GM18951 (cell line): Measurements from ENCODE around the gene CC2D1A.

Experiments
- POLR2A ChIP-seq: IDR thresholded peaks from 4 replicates; pipeline ENCODE4 v1.6.1; 2011; ENCODE audit warnings: mild to moderate bottlenecking; ENCODE audit not compliant: insufficient read length, insufficient read depth; ENCODE audit errors: extremely low read depth
- in situ Hi-C: fragments of 300-500 bp; cut with MboI; formaldehyde crosslinking; loops from one replicate; pipeline ENCODE4 v1.12.0; 2022; ENCODE audit warnings: low sequenced_read_pairs, mixed read lengths, inconsistent platforms; ENCODE audit not compliant: unreplicated experiment

CC2D1A gene

GRCh38 chr19:13883516-13884064 lies 22.4 kb upstream of the CC2D1A start:
- in situ Hi-C loops, result loop anchor here (5.0 kb wide), 1 partner anchor 189 kb away; the partner anchor contains the start of gene MISP3
- no peak for TF ChIP-seq POLR2A

GRCh38 chr19:13884726-13885591 lies 21.0 kb upstream of the CC2D1A start:
- TF ChIP-seq POLR2A, result no peak
- in situ Hi-C loops, result loop anchor here (5.0 kb wide), 1 partner anchor 187 kb away; the partner anchor contains the start of gene MISP3

GRCh38 chr19:13885826-13886365 lies 20.1 kb upstream of the CC2D1A start:
- in situ Hi-C loops, result no loop called here
- no peak for TF ChIP-seq POLR2A

- in situ Hi-C loops, result no loop called here
- TF ChIP-seq POLR2A, result no peak
Observed at GRCh38 chr19:13887018-13887436, 19.0 kb upstream of the CC2D1A start.

- no peak for TF ChIP-seq POLR2A
- in situ Hi-C loops, result no loop called here
Observed at GRCh38 chr19:13887517-13887916, 18.5 kb upstream of the CC2D1A start.

- in situ Hi-C loops, result no loop called here
- no peak for TF ChIP-seq POLR2A
Observed at GRCh38 chr19:13888281-13888680, 17.7 kb upstream of the CC2D1A start.

- no peak for TF ChIP-seq POLR2A
- in situ Hi-C loops, result no loop called here
Observed at GRCh38 chr19:13890136-13890535, 15.9 kb upstream of the CC2D1A start.

- TF ChIP-seq POLR2A, result no peak
- in situ Hi-C loops, result no loop called here
Observed at GRCh38 chr19:13892870-13893269, 13.1 kb upstream of the CC2D1A start.

- TF ChIP-seq POLR2A, result no peak
- in situ Hi-C loops, result no loop called here
Observed at GRCh38 chr19:13894552-13894951, 11.4 kb upstream of the CC2D1A start.

- in situ Hi-C loops, result no loop called here
- no peak for TF ChIP-seq POLR2A
Observed at GRCh38 chr19:13896227-13896626, 9.8 kb upstream of the CC2D1A start.

GRCh38 chr19:13899393-13899792 lies 6.6 kb upstream of the CC2D1A start:
- in situ Hi-C loops, result no loop called here
- TF ChIP-seq POLR2A, result no peak

- TF ChIP-seq POLR2A, result no peak
- in situ Hi-C loops, result no loop called here
Observed at GRCh38 chr19:13899912-13900584, 6.0 kb upstream of the CC2D1A start.

- in situ Hi-C loops, result no loop called here
- TF ChIP-seq POLR2A, result no peak
Observed at GRCh38 chr19:13902993-13903555, 2.9 kb upstream of the CC2D1A start.

GRCh38 chr19:13906521-13906904 lies 512 bp downstream of the CC2D1A start:
- no peak for TF ChIP-seq POLR2A
- in situ Hi-C loops, result no loop called here
